ENCODE measurements around the gene WBP2. TPM values are rescaled to one million over a fixed set of nuclear protein-coding genes. Genes with fewer than 3 reads are reported as not detected.

WBP2 gene
- polyA plus RNA-seq, 5 donors = 53.7 to 77.3 (median 74.1) TPM

DNA sequence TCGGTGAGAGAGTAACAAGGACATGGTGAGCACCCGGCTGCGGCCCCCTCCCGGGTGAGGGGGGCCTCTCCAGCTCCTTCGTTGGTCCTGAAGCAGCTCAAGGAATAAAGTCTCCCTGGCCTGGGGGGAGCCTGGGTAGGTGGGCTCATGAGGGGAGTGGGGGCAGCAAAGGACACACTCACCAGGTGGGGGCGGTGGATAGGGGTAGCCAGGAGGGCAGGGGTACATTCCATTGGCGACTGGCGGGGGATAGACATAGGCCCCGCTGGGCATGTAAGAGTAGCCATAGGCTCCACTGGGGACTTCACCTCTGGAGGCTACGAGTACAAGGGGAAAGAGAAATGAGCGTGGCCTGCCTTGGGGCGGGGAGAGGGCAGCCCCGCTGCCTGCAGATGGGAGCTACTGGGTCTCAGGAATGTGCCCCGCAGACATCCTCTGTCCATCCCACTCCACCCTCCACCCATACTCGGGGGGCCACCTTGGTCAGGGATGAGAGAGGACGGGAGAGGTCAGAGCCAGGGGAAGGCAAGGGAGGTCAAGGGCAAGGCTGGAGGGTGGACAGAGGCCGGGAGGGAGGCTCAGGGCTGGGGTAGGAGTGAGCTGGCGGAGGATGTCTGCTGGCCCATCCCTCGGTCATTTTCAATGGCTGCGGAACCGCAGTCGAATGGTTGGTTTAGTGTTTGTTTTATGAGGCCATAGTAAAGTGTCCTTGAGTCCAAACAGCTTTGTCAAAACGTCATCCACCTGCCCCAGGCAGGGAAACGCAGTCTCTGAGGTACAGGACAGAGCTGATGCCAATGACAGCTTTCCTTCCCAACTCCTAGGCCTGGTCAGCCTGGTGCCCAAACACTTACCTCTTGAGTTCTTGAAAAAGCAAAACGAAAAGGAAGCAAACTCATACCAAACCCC, 7.3 kb downstream of the WBP2 start:
- no peak for DNase-seq

DNA sequence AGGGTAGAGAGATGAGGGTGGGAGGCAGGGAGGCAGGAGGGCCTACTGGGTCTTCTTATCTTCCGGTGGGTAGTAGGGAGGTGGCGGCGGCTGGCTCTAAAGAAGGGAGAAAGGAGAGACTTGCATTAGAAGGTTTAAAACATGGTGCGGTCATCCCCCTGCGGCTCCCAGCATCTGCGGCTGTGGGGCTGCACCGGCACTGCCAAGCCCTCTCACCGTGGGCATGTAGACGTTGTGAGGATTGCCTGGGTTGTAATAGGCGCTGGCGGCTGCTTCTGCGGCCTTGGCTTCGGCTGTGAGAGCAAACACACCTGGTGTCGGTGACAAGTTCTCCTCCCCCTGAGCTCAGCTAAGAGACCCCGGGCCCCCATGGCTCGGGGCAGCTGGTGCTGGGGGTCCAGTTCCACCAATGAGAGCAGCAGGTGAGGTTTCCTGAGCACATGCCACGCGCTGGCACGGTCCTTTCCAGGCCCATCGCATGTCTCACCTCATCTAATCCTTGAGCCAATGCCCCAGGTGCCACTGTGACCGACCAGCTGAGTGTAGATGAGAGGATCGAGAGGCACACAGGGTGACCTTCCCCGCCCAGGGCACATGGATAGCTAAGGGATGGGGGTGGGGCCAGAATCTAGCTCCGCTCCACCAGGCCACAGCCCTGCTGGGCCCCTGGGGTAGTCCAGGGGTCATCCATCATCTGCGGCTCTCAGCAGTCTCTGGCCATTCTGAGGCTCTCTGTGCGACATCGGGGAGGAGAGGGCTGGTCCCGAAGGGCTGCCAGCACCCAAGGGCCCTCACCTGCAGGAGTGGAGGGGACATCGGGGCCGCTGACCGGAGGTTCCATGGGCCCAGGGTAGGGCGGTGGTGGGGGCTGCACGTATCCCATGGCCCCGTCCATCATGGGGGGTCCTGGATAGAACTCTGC, 8.2 kb downstream of the WBP2 start:
- DNase-seq = no peak

DNA sequence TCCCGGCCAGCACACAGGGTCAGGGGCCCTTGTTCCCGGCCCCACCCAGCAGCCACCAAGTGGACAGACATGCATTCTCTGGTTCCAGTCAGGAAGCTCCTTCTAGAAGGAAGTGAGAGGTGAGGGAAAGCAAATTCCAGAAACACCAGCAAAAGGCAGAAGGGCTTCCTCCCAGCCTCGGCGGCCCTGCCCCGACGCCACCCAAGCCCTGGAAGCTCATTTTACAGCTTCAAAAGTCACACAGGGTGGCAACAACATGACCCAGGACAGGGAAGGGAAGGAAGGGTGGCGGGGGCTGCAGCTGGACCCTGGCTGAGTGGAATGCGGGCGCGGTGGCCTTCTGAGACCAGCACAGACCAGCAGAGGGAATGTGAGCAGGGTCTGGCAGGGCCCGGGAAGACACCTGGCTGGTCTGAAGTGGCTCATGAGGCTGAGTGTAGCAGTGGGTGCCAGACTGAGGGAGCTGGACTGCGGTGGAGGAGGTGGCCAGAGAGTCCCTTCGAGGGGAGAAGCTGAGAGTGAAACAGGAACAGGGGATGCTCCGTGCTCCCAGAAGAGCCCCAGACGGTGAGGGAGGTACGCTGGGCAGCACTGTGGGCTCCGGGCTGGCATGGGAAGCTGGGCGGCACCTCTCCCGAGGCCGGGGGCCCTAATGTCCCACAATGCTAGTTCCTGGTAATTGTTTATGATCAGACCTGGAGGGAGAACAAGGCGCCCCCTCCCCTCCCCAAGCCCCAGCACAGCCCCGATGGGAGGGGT, 9.0 kb downstream of the WBP2 start:
- no peak for DNase-seq

DNA sequence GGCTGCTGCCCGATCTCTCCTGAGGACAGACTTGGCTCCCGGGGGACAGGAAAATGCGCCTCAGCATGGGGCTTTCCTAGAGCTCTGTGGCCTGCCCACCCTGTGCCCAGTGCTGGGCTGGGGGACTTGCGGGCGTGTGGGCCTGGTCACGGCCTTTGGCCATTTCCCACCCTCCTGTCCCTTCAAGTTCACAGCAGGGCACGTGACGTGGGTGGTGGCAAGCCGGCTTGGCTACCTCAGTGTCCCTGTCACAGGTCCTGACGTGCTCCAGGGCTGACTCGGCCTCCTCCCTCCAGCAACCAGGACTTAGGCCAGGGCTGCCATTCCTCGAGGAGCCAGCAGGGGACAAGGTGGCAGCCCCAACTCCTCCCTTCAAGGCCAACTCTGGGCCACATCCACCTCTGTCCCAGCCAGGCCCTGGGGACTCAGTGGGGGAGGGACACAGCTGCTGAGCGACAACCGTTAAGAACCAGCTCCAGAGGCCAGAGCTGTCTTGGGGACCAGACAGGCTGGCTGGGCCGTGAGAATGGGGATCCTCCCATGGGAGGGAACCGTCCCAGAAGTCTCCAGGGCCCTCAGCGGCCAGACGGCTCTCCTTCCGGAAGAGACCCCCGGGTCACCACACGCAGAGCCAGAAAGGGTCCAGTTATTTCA, 9.9 kb downstream of the WBP2 start:
- no peak for DNase-seq

DNA sequence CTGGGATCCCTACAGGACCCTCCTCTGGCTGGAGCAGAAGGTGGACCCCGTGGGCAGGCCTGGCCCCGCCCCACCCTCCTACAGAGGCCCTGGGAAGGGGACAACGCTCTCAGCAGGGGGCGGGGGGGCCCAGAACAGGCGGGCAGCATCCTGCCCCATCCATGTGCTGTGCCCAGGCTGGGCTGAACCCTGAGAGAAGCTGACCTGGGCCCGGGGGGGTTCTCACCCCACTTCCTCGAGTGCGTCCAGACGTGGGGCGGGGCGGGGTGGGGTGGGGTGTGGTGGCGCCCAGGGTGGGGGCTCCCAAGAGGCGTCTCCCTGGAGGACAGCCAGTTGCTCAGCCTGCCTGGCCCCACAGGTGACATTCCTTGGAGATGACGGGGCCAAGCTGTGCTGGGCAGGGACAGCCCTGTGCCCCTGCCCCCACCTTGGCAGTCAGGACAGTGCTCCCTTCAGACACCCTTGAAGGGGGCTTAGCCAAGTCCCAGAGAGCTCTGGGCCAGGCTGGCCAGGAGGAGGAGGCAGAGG, 10.5 kb downstream of the WBP2 start:
- DNase-seq = no peak

DNA sequence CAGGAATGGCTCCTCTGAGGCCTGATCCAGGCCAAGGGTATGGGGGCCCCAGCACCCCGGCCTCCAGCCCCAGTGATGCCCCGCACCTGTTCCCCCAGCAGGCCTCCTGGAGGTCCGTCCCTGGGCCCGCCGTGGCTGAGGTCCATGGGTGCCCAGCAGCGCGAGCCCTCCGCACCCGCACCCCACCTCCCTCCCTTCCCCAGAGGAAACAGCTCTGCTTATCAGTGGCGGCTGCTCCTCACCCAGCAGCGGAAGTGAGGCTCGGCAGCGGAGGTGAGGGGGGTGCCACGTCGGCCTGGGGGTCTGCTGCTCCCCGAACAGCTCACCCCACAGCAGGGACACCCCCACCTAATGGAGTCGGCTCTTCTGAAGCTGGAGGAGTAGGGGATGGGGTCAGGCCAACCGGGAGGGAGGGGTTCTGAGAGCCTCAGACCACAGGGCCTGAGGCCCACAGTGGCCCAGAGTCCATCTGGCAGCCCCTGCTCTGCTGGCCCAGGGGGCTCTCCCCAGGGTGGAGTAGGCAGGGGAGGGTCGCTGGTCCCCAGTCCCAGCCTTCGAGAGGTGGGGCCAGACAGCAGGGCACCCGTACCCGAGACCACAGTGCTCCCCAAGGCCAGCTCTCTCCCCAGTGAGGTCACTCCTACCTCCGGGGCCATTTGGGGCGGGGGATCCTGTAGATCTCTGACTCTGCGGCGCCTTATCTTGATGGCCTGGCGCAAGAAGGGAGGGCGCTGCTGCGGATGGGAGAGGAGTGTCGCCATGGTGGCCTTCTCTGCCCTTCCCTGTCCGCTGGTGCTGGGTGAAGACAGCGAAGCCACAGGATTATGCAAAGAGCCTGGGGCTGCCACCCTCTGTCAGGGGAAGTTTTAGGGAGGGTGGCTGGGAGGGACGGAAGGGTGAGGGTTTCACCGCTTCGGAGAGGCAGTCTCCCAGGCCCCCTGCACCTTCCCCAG, 11.3 kb downstream of the WBP2 start, which contains the start of gene UNC13D:
Gene UNC13D (minus strand): TSS at position 828 of the 953 bp plus-strand sequence. CDS start 67 bp downstream, at position 761.
- no peak for DNase-seq

DNA sequence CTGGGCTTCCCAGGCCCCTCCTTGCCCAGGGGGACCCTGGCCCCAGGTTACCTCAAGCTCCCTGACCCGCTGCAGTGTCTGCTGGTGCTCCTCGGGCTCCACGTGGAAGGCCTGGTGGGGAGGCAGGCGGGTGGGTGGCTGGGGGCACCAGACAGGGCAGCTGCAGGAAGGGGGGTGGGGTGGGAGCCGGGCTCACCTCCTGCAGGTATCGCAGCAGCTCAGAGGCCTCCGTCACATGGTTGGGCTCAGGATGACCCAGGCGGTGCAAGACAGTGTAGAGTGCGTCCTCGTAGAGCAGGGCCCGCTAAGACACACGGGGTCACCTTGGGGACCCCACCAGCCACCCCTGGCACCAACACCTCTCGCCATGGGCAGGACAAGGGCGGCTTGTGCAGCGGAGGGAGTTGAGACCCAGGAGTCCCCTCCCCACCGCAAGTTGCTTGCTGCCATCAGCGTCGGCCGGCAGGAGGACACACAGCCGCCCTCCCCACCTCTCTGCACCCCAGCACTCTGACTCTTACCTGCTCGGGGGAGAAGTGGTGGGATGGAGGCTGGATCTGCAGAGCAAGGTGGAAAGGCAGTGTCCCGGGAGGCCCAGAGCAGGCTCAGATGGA, 12.1 kb downstream of the WBP2 start:
- no peak for DNase-seq

DNA sequence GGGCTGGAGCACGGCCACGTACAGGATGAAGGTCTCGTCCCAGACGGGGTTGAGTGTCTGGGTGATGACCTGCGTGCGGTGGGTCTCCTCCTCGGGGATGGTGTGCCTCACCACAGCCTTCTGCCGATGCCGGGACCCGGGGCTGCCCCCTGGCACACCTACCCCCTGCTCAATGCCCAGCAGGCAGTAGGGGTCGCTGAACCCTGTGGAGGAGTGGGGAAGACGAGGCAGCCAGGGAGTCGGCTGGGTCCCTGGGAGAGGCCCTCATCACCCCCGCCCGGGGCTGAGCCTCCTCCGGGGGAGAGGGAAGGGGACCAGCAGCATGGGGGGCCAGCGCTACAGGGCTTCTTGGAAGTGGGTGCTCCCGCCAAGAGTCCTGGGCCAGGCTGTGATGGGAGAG, 12.7 kb downstream of the WBP2 start:
- no peak for DNase-seq

DNA sequence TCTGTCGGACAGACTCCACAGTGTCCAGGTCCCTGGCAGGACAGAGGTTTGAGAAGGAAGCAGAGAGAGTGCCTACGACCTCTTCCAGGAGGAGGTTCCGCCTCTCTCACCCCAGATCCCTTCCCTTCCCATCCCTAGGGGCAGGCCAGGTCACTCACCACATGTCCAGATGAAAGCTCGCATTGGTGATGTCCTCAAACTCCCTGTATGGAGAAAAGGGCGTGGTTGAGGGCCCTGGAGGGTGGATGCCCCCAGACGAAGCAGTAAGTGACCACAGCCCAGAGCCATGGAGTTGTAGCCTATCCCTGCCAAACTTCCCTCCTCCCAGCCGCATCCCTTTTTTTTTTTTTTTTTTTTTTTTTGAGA, 14.4 kb downstream of the WBP2 start:
- DNase-seq = no peak

DNA sequence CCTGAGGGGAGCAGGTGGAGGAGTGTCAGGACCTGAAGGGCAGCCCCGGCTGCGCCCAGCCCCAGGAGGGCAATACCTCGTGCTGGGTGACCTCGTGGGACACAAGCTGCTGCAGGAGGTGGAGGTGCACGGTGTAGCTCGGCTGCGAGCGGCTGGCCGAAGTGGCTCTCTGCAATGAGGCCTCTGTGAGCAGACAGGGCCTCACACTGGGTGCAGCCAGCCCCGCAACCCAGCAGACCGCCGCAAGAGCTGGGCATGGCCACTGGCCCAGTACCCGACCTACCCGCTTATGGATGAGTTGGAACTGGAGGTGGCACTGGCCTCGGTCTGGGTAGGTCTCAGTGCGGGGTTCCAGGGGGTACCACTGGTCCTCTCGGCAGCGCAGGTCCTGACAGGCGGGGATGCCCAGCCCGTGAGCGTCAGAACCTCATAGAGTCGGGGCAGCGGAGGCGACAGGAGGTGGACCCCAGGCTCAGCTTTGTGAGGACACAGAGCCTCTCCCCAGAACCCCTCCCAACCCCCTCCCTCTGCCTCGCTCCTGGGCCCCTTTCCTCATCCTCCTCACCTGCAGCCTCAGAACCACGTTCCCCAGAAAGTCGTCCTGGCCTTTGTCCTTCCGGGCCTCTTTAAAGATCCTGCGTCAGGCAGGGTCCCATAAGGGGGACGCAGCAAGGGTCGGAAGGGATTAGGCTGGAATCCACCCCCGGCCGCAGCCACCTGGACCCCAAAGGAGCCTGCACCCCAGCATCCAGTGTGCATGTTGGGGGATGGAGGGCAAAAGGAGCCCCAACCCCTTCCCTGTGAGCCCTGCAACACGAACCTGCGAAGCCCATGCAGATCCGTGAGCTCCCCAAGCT, 15.0 kb downstream of the WBP2 start:
- DNase-seq = no peak

DNA sequence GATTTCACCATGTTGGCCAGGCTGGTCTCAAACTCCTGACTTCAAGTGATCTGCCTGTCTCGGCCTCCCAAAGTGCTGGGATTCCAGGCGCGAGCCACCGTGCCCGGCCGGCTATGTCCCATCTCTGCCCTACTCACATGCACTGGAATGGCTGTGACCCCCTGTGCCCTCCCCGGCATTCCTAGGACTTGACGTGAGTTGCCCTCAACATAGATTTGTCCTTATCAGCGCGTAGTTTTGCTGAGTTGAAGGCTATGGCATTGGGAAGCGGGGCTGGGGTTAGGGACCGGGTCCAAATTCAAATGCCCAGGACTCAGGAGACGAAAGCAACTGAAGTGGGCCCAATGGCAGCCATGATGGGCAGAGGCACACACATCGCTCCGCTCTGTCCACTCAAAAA, 16.7 kb downstream of the WBP2 start:
- no peak for DNase-seq

DNA sequence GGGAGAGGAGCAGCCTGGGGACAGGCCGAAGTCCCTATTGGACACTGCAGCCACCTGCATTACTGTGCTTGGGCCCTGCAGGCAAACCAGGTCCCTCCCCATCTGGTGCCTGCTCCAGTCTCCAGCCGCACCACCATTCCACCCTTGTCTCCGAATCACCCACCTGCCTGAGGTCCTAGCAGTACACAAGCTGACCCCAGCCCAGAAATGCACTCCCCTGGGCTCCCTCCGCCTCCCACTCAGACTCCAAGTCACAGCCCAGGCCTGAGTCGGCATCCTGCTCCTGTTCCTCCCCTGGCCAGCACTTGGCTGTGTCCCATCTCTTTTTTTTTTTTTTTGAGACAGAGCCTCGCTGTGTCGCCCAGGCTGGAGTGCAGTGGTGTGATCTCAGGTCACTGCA, 17.2 kb downstream of the WBP2 start:
- no peak for DNase-seq

DNA sequence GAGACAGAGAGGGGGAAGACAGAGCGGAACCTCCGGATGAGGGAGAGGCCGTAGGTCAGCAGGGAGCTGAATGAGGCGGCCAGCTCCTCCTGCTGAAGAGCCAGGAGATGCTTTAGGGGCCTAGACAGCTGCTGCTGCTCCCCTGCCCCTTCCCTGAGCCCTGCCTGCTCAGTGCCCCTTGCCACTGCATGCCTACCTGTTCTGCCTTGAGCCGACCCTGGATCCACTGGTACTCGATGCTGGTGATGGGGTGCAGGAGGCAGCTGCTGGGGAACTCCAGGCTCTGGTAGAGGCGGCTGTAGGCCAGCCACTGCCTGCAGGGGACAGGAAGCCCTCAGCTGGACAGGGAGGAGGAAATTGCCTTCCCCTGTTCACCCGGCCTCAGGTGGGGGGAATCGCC, 18.5 kb downstream of the WBP2 start:
- DNase-seq = no peak

DNA sequence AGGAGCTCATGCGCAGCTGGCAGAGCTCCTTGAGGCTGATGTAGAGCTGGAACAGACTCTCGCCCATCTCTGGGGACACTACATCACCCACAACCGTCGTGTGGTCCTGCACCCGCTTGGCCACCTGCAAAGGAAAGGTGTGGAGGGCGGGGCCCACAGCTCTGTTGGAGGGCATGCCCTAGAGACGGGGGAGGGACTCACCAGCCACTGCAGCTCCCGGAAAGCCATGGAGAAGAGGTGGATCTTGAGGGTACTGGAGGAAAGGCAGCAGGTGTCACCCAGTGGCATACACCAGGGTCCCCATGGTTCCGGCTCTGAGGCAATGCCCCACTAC, 19.5 kb downstream of the WBP2 start:
- no peak for DNase-seq

DNA sequence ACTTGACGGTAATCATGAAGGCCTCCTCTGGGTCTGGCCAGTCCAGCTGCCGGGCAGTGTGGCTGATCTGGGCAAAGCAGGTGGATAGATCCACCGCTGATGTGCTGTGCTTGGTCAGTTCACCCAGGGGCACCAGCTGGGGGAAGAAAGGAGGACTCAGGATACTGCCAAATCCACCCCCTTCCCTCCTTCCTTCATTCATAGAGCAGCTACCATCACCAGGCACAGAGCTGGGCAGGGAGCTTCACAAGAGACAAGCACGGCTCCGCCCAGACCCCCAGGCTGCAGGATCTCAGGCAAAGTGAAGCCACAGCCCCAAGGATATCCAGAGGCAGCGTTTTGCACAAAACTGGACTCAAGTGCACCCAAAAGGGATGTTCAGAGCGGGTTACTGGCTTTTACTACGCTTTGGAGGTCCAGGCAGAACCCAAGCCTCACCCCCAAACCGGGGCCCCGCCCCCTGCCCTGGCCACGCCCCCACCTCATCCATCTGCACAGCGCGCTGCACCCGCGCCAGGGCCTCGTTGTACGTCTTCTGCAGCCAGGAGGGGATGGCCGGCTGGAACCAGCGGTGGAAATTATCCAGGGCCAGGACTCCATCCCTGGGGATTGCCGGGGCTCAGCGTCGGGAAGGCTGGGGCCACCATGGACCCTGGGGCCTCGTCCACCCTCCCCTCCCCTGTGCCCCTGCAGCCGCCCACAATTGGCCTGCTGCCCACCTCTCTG, 20.0 kb downstream of the WBP2 start:
- no peak for DNase-seq

DNA sequence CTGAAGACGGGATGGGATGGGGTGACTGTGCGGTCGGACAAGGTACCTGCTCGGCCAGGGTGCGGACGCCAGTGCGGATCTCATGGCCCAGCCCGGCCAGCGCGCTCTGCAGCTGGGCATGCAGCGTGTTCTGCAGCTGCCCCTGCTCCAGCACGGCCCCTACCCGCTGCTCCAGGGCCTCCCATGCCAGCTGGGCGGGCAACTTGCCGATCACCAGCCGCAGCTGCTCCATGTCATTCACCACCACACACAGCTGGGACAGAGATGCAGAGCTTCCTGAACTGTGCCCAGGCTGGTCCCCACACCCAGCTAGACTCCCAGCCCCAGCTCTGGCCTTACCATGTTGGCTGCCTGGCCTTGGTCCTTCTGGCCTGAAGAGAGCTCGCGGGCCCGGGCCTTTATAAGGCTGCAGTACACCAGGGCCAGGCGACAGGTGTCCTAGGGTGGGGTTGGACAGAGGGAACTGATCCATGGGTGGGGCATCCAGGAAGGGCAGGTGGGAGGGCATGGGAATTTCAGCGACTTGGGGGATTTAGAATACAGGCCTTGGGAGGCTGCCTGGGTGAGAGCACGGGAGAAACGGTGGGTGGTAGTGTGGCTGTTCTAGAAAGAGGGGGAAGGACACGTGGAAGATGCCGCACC, 20.7 kb downstream of the WBP2 start:
- DNase-seq = no peak

DNA sequence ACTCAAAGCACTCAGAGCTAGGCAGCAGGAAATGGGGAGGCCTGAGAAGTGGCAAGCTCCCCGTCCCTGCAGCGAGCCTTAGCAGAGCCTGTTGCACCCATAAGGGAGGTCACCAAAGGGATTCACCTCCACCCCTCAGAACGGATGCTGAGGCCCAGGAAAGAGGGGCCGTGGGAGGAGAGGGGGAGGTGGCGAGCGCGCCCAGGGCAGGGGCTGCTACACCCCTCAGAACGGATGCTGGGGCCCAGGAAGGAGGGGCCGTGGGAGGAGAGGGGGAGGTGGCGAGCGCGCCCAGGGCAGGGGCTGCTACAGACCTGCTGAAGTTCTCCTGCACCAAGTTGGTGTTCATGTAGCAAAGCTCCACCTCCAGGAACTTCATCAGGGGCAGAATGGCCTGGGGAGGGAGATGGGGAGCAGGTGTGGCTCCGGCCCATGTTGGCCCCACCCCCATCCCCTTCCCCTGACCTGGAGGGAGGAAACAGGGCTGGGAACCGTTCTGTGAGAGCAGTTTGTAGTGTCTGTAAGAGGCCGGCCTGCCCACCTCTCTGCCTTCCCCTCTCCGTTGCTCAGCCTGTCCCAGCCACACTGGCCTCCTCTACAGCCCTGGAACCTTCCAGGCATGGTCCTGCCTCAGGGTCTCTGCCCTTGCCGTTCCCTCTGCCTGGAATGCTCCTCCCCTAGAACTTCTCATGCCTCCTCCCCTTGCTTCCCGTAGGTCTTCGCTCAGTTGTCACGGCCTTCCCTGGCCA, 22.3 kb downstream of the WBP2 start:
- no peak for DNase-seq
